RPMI8226 (cell line): ENCODE data around the gene TUBB.
A peak's percentile ranks its signal among the peaks of the same experiment; 100 is the strongest.
"Not testable (repeated sequence)": the region's sequence is repeated elsewhere in the genome, so short reads cannot be mapped to it uniquely, and the experiment has no call there.

ENCODE experiments used
- DNase-seq: peaks from one replicate; pipeline ENCODE4 v3.0.0-alpha.2; 2015

The TUBB gene

DNA sequence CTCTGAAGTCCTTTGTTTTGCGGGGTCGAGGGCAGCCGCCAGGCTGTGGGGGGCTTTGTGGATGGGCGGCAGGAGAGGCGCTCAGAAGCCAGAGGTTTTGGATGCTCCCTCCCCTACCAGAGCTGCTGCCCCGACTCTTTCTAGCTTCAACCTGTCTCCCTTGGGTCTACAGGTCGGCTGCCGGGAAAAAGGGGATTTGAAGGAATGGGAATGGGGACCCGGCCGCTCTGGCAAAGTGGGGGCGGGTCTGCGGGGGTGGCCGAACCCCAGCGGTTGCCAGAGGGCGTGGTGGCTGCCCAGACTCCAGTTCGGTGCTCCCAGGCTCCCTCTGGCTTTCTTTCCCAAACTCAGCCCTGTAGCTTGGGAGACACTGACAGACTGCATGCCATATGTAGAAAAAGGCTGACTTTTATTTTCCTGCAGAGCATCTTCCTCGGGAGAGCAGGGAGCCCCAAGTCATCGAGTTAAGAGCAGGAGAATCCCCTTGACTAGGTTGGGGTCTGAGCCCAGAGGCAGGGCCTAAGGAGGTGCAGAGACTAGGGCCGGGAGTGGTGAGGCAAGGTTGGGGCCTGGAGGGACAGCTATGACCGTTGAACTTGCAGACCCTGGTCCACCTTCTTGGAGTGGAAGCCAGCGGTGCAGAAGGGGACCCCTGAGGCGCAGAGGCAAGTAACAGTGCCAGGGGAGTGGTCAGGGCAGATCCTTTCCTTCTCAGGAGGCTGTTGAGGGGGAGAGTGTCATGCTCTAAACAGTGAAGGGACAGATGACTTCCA lies 32.3 kb upstream of the TUBB start:
- no peak for DNase-seq

DNA sequence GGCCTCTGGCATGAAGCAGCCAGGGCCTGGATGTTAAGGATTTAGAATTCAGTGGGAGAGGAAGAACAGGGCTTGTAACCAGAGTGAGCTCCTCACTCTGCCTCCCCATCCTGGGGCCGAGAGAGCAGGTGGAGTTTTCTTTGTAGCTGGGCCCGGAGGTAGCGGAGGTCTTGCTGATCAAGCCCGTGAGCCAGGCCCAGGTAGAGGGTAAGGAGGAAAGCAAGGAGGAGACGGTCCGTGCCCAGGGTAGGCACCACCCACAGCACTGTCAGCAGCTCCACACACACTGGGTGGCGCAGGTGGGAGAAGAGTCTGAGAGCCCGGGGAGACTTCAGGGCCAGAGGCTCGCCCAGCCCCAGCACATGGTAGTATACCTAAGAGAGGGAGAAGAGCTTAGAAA lies 31.6 kb upstream of the TUBB start:
- peak; percentile 25 for DNase-seq

DNA sequence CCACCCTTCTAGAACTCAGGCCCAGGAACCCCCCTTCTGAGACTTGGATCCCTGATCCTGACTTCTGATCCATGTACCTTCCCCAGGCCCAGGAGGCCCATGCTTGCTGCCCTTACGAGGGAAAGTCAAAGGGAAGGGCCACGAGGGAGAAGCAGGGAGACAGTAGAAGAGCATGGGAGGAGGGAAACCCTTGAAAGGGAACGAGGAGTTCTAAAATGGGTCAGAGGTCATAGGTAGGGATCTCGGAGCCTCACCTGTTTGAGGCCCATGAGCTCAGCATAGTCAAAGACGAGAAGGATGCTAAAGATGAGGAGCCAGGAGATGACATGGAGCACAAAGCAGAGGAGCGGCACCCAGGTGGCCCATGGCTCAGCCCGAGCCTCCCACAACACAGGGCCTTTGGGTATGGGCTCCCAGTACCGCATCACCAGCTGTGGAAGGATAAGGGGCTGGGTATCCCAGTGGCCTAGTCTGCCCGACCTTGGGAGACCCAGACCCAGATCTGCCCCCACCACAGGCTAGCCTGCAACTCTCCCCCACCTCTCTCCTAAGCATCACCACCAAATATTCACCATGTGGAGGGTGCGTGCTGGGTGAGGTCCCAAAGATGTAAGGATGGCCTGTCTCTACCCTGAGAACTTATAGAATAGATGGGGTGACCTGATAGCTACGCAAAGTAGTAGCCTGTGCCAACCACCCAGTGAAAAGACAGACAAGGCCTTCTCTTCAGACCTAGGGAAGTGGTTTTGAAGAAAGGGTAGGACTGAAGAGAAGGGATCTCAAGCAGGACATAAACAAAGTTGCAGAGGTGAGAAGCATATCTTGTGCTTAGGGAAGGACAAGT lies 30.9 kb upstream of the TUBB start:
- DNase-seq, result no peak

DNA sequence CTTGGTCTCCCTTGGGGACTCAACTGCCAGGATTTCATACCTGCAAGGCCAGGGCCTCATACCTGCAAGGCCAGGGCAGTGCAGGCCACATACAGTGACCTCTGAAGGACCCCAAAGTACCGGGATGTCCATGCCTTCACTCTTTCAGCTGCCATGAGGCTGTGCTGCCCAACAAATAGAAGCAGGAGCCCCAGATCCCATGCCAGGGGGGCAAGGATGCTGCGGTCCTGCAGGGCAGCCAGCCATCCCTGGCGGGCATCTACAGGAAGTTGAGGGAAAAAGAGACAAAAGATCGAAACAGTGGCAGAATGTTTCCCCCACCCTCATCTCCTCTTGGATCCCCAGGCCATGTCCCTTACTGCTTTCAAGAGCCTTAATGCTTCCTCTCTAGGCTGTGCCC lies 30.2 kb upstream of the TUBB start:
- DNase-seq, result no peak

DNA sequence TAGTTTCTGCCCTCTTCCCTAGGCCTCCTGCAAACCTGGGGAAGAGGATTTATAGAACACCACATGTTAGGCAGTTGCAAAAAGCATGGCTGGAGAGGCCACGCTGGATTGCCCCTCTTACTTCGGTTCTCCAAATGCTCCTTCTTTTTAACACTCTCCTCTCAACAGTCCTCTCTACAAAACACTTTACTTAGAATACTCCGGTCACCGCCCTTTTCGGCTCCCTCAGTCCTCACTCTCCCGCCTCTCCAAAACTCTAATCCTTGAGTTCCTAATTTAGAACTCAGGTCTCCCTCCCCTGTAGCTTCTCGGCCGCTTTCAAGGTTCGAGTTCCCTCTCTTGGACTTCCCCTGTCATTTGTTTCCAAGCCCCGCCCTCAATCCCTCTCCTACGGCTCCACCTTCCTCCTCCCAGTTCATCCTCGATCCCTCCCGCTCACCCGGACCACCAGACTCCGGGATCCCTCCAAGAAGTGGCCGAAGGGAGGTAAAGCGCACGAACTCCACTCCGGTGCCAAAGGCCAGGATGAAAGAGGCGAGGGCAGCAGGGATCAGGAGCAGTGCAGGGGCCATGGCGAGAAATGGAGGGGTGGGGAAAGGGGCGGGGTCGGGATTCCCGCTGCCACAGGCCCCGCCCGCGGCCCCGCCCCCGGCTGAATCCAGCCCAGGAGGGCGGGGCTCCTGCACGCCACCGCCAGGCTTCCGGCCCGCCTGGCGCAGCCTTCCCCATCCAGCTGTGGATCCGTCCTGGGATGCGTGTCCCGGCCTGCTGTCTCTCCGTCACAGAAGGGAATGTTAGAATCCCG lies 29.5 kb upstream of the TUBB start, which contains the start of gene NRM:
TSS of gene NRM (minus strand) at position 582 of the 805 bp plus-strand sequence. CDS start at position 572, 10 bp downstream.
- DNase-seq, result peak; percentile 91

DNA sequence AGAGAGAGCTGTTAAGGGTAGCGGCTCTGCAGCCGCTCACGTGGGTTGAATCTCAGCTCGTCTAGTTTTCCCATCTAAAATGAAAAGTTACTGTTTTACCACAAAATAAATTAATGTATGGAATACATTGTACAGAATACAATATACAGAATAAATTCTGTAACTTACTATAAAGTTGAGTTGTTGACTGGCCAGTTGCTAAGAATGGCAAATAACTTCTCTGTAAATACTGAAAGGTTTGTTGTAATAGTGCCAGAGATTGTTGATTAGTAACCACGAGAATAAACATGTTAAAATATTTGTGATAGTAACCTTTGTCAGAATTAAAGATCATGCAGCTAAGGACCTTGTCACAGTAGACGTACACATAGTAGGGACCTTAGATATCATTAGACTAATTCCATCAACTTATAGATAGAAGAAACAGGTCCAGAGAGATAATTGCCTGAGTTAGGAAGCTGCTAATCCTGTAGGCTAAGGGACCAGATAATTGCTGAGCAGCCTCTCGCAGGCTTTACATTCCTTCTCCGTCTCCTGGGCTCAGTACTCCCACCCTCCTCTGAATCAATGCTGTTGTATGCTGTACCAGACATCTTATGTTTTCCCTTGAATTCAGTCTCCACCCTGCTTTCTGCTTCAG lies 28.8 kb upstream of the TUBB start:
- no peak for DNase-seq

DNA sequence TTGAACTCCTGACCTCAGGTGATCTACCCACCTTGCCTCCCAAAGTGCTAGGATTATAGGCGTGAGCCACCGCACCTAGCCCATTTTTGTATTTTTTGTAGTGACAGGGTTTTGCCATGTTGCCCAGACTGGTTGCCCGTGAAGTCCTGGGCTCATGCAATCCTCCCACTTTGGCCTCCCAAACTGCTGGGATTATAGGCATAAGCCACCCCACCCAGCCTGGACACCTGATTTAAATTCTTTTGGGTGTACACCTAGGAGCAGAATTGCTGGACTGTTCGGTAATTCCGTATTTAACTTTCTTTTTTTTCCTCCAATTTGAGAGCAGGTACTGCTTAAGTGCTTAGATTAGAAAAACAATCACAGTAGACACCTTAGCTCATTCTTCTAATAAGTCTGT lies 23.7 kb upstream of the TUBB start:
- DNase-seq, result no peak

DNA sequence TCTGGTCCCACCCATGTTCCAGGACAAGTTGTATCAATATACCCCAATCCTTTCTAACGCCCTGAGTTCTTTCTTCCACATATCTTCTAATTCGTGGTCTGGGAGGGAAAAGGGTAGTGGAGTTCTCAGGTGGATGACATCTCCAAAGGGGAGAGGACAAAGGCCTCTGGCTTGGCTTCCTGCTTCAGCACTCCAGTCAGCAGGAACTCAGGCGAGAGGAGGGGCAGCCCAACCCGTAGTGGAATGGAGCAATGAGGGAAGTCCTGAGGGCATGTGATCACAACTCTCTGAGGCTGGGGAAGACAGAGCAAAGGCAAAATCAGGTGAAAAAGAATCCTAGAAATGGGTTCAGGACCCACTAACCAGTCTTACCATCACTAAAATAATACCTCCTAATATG lies 19.8 kb upstream of the TUBB start:
- DNase-seq, result no peak

DNA sequence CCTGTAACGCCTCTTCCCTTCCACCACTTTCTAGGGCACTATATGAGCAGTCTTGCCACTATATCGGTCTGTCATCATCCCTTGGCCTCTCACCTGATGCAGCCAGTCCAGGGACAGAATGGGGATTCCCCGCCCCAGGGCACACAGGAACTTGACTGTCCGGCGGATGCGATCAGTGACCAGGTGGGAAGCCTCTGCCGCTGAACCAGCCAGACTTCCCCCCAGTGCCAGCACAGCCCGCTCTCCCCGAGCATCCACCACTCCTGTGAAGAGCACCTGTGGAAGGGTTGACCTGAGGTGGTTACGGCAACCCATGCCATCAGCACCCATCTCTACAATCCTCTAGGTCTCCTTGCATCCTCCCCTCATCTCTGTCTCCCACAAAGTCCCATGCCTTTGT lies 17.1 kb upstream of the TUBB start:
- DNase-seq, result no peak

DNA sequence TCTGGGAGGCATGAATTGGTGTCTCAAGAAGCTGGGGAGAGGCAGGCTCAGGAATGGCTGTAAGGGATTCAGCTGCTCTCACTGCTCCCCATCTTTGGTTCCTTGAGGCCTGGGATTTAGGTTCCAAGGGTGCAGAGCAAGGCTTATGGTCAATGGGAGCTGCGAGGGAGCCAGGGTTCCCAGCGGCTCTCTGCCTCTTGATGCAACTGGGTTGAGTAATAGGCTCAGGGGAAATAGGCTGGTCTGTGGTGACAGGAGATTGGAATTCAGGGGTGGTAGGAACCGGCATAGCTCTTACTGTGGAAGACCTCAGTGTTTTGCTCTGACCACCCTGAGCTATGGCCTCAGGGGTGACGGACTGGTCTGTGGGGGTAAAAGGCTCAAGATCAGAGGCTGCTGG lies 16.3 kb upstream of the TUBB start:
- DNase-seq, result no peak

DNA sequence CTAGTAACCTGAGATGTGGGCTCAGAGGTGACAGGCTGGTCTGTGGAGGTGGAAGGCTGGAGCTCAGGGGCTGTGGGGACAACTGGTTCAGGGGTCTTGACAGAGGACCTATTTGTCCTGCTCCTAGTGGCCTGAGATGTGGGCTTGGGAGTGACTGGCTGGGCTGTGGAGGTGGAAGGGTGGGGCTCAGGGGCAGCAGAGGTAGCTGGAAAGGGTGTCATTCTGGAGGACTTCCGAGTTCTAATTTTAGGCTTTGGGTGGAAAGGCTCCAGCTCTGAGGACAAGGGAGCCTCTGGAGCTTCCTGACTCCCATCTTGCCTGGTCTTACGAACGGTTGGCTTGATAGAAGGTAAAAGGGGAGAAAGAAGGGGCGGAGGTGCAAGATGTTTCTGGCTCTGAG lies 14.5 kb upstream of the TUBB start:
- DNase-seq, result no peak

DNA sequence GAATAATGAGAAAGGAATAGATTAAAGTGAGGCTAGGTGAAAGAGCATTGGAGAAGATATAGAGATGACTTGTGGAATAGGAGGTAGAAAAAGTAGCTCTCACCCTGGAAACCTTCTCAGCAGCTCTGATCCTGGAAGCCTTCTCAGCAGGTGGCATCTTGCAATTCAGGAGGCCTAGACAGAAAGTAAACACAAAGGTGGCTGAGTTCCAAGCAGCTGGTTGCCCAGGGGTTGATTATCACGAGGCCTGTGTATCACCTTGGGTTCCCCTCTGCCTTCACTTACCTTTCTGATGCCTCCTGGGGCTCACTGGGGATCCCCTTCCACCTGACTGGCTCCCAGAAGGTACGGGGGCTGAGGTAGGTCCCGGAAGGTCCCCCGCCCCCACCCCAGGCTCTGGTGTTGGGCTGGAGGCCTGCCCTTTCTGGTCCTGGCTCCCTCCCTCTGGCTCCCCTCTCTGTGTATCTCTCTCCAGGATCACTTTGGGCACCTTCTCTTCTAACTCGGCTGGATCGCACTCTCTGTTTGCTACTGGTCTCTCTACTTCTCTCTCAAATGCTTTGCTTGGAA lies 12.8 kb upstream of the TUBB start:
- peak; percentile 81 for DNase-seq

DNA sequence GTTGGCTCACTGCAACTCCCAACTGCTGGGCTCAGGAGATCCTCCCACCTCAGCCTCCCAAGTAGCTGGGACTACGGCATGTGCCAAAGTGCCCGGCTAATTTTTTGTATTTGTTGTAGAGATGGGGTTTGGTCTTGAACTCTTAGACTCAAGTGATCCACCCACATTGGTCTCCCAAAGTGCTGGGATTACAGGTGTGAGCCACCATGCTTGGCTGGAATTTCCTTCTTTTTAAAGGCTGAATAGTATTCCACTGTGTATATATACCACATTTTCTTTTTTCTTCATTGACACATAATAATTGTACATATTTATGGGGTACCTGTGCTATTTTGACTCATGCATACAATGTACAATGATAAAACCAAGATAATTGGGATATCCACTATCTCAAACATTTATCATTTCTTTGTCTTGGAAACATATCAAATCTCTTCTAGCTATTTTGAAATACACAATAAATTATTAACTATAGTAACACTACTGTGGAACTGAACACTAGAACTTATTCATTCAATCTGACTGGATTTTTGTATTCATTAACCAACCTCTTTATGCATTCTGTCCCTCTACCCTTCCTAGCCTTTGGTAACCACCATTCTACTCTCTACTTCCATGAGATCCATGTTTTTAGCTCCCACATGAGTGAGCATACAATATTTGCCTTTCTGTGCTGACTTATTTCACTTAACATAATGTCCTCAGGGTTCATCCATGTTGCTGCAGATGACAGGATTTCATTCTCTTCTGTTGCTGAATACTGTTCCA lies 10.9 kb upstream of the TUBB start:
- DNase-seq, result no peak

DNA sequence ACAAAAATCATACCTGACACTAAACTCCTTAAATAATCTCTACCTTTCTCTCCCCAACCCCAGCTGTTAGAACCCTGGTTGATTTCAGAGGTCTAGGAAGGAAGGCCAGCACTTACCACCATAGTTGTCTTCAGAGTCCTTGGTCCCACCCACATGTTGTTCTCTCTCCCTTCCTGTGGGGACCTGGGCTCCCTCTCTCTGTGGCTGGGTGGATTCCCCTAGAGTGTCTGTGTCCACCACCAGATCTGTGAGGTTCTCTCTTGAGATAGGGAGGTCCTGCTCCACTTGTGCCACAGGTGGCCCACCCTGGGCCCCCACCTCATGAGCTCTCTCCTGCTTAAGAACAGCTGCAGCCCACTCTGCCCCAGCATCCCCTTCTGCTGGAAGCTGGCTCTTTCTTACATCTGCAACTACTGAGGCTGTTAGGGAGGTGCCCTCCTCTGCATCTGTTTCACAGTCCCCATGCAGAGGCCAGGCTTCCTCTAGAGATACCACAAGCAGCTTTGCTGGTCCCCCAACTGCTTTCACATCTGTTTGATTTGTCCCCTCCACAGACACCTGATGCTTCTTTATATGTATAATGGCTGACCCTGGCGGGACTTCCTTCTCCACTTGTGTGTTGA lies 8.3 kb upstream of the TUBB start:
- no peak for DNase-seq

DNA sequence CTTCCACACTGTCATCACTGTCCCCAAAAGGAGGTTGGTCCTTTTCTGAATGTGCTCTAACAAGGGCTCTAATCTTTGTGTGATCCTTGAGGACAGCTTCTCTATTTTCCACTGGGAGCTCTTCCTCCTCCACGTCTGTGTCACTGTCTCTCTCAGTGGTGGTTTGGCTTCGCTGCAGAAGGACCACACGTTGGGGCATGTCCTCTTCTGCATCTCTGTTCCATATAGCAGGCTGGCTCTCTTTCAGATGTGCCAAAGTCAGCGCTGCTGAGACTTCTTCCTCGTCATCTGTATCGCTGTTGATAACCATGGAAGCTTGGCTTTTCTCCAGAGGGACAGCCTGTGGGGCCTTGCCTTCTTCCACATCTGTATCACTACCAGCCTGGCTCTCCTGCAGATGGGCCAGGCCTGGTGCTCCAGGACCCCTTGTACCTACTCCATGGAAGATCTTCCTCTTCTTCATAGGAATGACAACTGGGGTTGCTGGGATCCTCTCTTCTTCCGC lies 7.7 kb upstream of the TUBB start:
- no peak for DNase-seq

DNA sequence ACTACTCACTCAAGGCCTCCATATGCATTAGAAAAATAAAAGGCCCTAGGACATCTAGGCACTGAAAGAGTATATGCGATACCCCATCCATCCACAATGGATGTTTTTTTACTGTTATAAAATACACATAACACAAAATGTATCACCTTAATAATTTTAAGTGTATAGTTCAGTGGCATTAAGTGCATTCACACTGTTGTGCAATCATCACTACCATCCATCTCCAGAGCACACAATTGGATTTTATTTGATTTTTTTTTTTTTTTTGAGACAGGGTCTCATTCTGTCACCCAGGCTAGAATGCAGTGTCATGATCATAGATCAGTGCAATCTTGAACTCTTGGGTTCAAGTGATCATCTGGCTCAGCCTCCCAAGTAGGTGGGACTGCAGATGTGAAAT lies 5.9 kb upstream of the TUBB start:
- no peak for DNase-seq

DNA sequence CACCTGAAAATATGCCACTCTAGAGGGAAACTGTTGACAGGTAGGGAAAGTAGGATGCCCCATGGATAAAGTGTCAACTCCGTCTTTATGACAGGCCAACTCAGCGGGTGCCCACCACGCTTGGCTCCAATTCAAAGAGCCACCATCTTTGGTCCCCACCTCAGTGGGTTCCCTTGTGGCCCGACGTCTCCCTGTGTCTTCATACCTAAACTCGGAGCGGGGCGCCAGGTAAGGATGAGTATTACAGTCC lies 3.3 kb upstream of the TUBB start:
- DNase-seq, result no peak

DNA sequence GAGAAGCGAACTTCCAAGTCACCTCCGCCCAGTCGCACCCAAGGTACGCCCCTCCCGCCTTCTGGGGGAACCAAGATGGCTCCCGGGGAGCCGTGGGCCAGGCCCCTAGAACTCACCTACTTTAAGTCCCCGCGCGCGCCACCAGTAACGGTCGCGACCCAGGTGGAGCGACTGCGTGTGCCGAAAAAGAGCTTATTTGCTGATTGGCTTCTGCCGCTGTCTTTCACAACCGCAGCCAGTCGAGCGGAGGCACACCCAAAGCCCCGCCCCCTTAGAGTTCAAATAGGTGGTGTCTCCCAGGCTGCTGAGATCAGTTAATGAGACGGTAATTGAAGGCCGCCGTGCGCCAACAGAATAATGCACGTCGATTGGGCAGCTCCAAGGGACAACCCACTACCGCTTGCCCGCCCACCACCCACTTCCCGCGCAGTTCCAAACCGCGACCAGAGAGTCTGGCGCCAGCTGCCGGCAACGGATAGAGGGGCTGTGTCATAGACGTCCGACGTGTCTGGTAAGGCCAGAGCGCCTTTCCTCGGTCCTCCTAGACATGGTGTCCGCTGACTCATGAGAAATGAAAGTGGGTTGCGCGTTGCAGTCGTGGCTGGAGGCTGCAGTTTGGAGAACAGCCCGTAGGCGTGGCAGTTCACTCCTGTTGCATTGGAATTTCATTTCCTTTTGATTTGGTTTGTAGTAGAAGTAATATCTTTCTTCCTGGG lies 2.9 kb upstream of the TUBB start, which contains the start of gene MDC1:
TSS of gene MDC1 (minus strand) at position 153 of the 716 bp plus-strand sequence. CDS start 2,106 bp downstream, outside the sequence.
- DNase-seq, result peak; percentile 100

DNA sequence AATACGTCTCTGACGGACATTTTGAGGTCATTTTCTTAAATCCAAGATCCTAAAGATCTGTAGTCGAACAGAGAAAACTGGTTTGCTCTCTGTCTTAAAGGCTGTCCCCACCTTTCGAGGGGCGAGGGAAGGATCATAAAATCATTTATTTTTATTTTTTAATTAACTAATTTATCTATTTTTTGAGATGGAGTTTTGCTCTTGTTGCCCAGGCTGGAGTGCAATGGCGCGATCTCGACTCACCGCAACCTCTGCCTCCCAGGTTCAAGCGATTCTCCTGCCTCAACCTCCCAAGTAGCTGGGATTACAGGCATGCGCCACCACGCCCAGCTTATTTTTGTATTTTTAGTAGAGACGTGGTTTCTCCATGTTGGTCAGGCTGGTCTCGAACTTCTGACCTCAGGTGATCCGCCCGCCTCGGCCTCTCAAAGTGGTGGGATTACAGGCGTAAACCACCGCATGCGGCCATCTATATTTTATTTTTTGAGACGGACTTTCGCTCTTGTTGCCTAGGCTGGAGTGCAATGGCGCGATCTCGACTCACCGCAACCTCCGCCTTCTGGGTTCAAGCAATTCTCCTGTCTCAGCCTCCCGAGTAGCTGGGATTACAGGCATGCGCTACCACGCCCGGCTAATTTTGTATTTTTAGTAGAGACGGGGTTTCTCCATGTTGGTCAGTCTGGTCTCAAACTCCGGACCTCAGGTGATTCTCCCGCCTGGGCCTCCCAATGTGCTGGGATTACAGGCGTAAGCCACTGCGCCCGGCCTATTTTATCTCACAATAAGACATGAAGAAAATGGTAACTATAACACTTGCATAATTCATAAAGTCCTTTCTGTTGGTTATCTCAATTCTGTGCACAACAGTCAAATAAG lies 2.1 kb upstream of the TUBB start:
- not testable (repeated sequence) for DNase-seq
